HepG2 (cell line): ENCODE measurements around the gene VCP. TPM values are rescaled to one million over a fixed set of nuclear protein-coding genes. Genes with fewer than 3 reads are reported as not detected.

Source experiments
- ATAC-seq: fragments of 200-7000 bp; cut with Tn5 transposase; 3 replicates; pipeline ENCODE4 v1.9.1; 2020; ENCODE audit warnings: mild to moderate bottlenecking, moderate library complexity
- BruUV-seq: library from RNA; stranded (reverse); fragments of 400-500 nt; replicated peaks from 2 replicates; lab custom pipeline; 2021; lab: Mats Ljungman, UMichigan
- CTCF ChIA-PET: fragments of 300-600 bp; formaldehyde crosslinking; extraction: SDS; loops from one replicate; lab custom pipeline; 2021; ENCODE audit warnings: low total read pairs, inconsistent platforms, low intra/inter-chr PET ratio; lab: Yijun Ruan, JAX
- POLR2A ChIA-PET: fragments of 350-600 bp; sonication (Branson Sonifier 250); formaldehyde crosslinking; loops from one replicate; lab custom pipeline; 2020; ENCODE audit warnings: antibody characterized with exemption, inconsistent platforms; lab: Yijun Ruan, JAX
- DNase-seq: peaks from one replicate; pipeline ENCODE4 v3.0.0-alpha.2; 2015; ENCODE audit warnings: low spot score
- FAIRE-seq: peaks from 3 replicates; lab custom pipeline; 2011; peaks lifted over from hg19 to GRCh38; lab: Jason Lieb, UNC
- H2AFZ ChIP-seq: one replicate; pipeline ENCODE4 v1.6.1; 2011; ENCODE audit warnings: low read length, inconsistent platforms
- H3K27ac ChIP-seq: fragments of 300-600 bp; 3 replicates; pipeline ENCODE4 v1.8.0; 2011; ENCODE audit warnings: mixed run types, mild to moderate bottlenecking, mixed read lengths, low read length, inconsistent platforms; ENCODE audit not compliant: insufficient read depth; ENCODE audit errors: extremely low read length
- H3K27me3 ChIP-seq, 2 experiments: fragments of 200-600 bp in 1 of 2; 2 replicates in 1 of 2; 3 replicates in 1 of 2; pipeline versions ENCODE4 v1.6.0 to v1.8.0; 2011; ENCODE audit warnings: low read length in 2 of 2, mild to moderate bottlenecking in 2 of 2, moderate library complexity in 2 of 2, inconsistent platforms in 1 of 2; ENCODE audit not compliant: insufficient read depth in 2 of 2, control insufficient read depth in 1 of 2
- H3K36me3 ChIP-seq, 2 experiments: fragments of 200-600 bp in 1 of 2; replicated peaks in 1 of 2; 2 replicates in 1 of 2; 3 replicates in 1 of 2; pipeline versions ENCODE4 v1.5.1 to v1.8.0; 2011; ENCODE audit warnings: low read length in 2 of 2, inconsistent platforms in 1 of 2; ENCODE audit not compliant: insufficient read depth in 2 of 2, control insufficient read depth in 1 of 2
- H3K4me1 ChIP-seq: 2 replicates; pipeline ENCODE4 v1.5.1; 2012; ENCODE audit warnings: low read length, inconsistent platforms; ENCODE audit not compliant: insufficient read depth
- H3K4me2 ChIP-seq: 2 replicates; pipeline ENCODE4 v1.6.0; 2011; ENCODE audit warnings: low read depth, low read length, inconsistent platforms
- H3K4me3 ChIP-seq, 3 experiments: fragments of 200-600 bp in 1 of 3; sonication (generic), shearing (Covaris generic) in 1 of 3; replicated peaks in 1 of 3; 2 replicates each; pipeline ENCODE4 v1.5.1; 2011 to 2016; ENCODE audit warnings: low read length in 3 of 3, inconsistent platforms in 2 of 3, low read depth in 2 of 3, mild to moderate bottlenecking in 2 of 3, control low read depth in 1 of 3, mixed read lengths in 1 of 3; ENCODE audit not compliant: insufficient read depth in 1 of 3
- H3K79me2 ChIP-seq: one replicate; pipeline ENCODE4 v1.6.1; 2011; ENCODE audit warnings: low read length, inconsistent platforms; ENCODE audit not compliant: insufficient read depth
- H3K9ac ChIP-seq: 2 replicates; pipeline ENCODE4 v1.6.0; 2011; ENCODE audit warnings: mild to moderate bottlenecking, low read depth, low read length, inconsistent platforms; ENCODE audit not compliant: insufficient read depth
- H3K9me3 ChIP-seq: 2 replicates; pipeline ENCODE4 v1.5.1; 2012; ENCODE audit warnings: mild to moderate bottlenecking, low read length
- H4K20me1 ChIP-seq: 2 replicates; pipeline ENCODE4 v1.6.0; 2011; ENCODE audit warnings: inconsistent platforms, mild to moderate bottlenecking, low read length, moderate library complexity; ENCODE audit not compliant: insufficient read depth
- ATF7-NPFF ChIP-seq: sonication (generic); formaldehyde crosslinking; IDR thresholded peaks from 2 replicates; pipeline ENCODE4 v1.8.1; 2023; ENCODE audit warnings: mild to moderate bottlenecking, low read depth, missing genetic modification reagents, moderate library complexity
- CHD4 ChIP-seq: fragments of 200-600 bp; sonication (generic); IDR thresholded peaks from 2 replicates; pipeline ENCODE4 v1.7.0; 2017; ENCODE audit warnings: mild to moderate bottlenecking, low read length, borderline replicate concordance
- HNRNPL ChIP-seq: fragments of 200-400 bp; formaldehyde crosslinking; IDR thresholded peaks from 2 replicates; pipeline ENCODE4 v1.6.1; 2017; ENCODE audit warnings: mild to moderate bottlenecking, low read depth, low read length
- JUND ChIP-seq: sonication (generic); formaldehyde crosslinking; IDR thresholded peaks from 2 replicates; pipeline ENCODE4 v1.8.0; 2022; ENCODE audit warnings: mild to moderate bottlenecking, missing genetic modification reagents
- MAF1 ChIP-seq: sonication (generic); formaldehyde crosslinking; IDR thresholded peaks from 2 replicates; pipeline ENCODE4 v1.5.0; 2020; ENCODE audit warnings: missing genetic modification reagents, borderline replicate concordance
- NFATC3 ChIP-seq: sonication (generic); formaldehyde crosslinking; IDR thresholded peaks from 2 replicates; pipeline ENCODE4 v1.5.1; 2020; ENCODE audit warnings: mild to moderate bottlenecking, missing genetic modification reagents
- NR2C2 ChIP-seq: sonication (generic); formaldehyde crosslinking; IDR thresholded peaks from 2 replicates; pipeline ENCODE4 v1.4.0; 2020; ENCODE audit warnings: missing genetic modification reagents, mild to moderate bottlenecking, moderate library complexity, borderline replicate concordance
- PTBP1 ChIP-seq: fragments of 200-400 bp; formaldehyde crosslinking; IDR thresholded peaks from 2 replicates; pipeline ENCODE4 v1.6.1; 2018; ENCODE audit warnings: low read length, low read depth; ENCODE audit not compliant: poor library complexity, severe bottlenecking
- ZNF33B ChIP-seq: sonication (generic); formaldehyde crosslinking; IDR thresholded peaks from 2 replicates; pipeline ENCODE4 v1.5.1; 2020; ENCODE audit warnings: mild to moderate bottlenecking, missing genetic modification reagents
- ZNF367 ChIP-seq: sonication (generic); formaldehyde crosslinking; IDR thresholded peaks from 2 replicates; pipeline ENCODE4 v1.4.0; 2020; ENCODE audit warnings: missing genetic modification reagents, borderline replicate concordance
- ZNF430 ChIP-seq: sonication (generic); formaldehyde crosslinking; IDR thresholded peaks from 2 replicates; pipeline ENCODE4 v1.9.0; 2021; ENCODE audit warnings: mild to moderate bottlenecking, missing genetic modification reagents
- ZNF496 ChIP-seq: sonication (generic); formaldehyde crosslinking; IDR thresholded peaks from 2 replicates; pipeline ENCODE4 v1.8.1; 2023; ENCODE audit warnings: mild to moderate bottlenecking, moderate library complexity, missing genetic modification reagents; ENCODE audit not compliant: insufficient replicate concordance
- ZNF776 ChIP-seq: sonication (generic); formaldehyde crosslinking; IDR thresholded peaks from 2 replicates; pipeline ENCODE4 v1.4.0; 2020; ENCODE audit warnings: mild to moderate bottlenecking, missing genetic modification reagents
- WGBS: methylation state at CpG from one replicate; pipeline ENCODE4 v1.1.6; 2017; ENCODE audit warnings: low lambda C conversion rate; 5-methylcytosine and 5-hydroxymethylcytosine counted together
- in situ Hi-C: cut with HindIII; loops from 2 replicates; pipeline ENCODE4 v1.10.0; 2017; ENCODE audit warnings: low pct_unique_long_range_greater_than_20kb; ENCODE audit not compliant: extremely low pct_ligation_motif_present
- intact Hi-C: fragments of 100-400 bp; cut with micrococcal nuclease; formaldehyde crosslinking; loops from one replicate; pipeline ENCODE4 v1.10.0; 2022; ENCODE audit not compliant: unreplicated experiment
- polyA plus RNA-seq, 8 experiments: library from polyadenylated mRNA; depleted of rRNA in 3 of 8; stranded (reverse) in 7 of 8; unstranded in 1 of 8; fragments of >200 nt; fragmentation: Illumina TruSeq in 4 of 8; extraction: Trizol in 4 of 8; gene quantifications; 2 replicates each; pipeline versions ENCODE4 v1.2.1 to v1.2.3, GENCODE V29; 2011 to 2016; ENCODE audit warnings: low read depth in 4 of 8, missing spikeins in 1 of 8, mixed read lengths in 1 of 8; ENCODE audit not compliant: insufficient read depth in 1 of 8
- total RNA-seq, 5 experiments: library from RNA; depleted of rRNA; stranded (reverse); fragments of >200 nt; fragmentation: Illumina TruSeq; extraction: Trizol; gene quantifications; 2 replicates each; pipeline ENCODE4 v1.2.3, GENCODE V29; 2016; ENCODE audit warnings: low read depth in 1 of 5
- TF ChIP-seq, protein P1 (sequence below): sonication (generic); formaldehyde crosslinking; IDR thresholded peaks from 2 replicates; pipeline ENCODE4 v1.5.1; 2020; ENCODE audit warnings: mild to moderate bottlenecking, missing genetic modification reagents, borderline replicate concordance
- TF ChIP-seq, protein P2 (sequence below): sonication (generic); formaldehyde crosslinking; IDR thresholded peaks from 2 replicates; pipeline ENCODE4 v1.4.0; 2020; ENCODE audit warnings: missing genetic modification reagents
- TF ChIP-seq, protein P3 (sequence below): sonication (generic); formaldehyde crosslinking; IDR thresholded peaks from 2 replicates; pipeline ENCODE4 v1.4.0; 2020; ENCODE audit warnings: low read depth, mild to moderate bottlenecking, missing genetic modification reagents

VCP gene
- total and polyA plus RNA-seq, 2 of the 13 experiments (the other 11 are each of a cell fraction or from before 2014, with no cell fraction given) = 143 to 391 TPM

DNA sequence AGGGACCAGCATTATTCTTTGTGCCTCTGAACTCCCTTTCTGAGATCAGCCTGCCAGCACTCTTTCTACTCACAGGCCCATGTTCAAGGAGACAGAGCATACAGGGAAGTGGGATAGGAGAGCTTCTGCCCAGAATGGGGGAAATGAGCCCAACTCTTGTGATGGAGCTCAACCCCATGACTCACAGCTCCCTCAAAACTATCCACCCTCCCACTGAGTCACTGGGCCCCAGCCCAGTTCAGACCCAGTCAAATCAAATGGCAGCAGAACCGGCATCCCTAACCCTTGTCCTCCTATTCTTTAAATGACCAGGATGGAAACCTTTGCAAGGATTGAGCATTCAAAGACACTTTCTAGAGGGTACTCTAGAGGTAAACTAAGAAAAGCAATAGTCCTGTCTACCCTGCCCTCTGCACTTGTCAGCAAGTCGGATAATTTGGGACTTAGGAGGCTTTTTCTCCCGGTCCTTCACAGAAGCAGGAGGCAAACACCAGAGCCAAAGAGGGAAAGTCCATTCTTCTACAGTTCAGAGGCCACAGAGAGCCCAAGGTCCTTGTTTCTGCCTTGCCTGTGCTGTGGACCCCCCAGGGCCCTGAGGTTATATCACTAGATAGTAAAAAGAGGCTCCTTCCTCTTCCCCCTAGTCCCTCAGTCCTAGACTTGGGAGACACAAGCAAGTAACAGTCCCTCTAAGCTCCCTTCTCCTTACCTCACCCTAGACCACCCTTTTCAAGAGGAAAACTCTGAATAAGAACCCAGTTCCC is 40.0 kb upstream of the VCP start:
- peak overlapping the region in 1 of 3 experiments; percentile 53; a peak in 1 of 6 replicates for H3K4me3 ChIP-seq
- H3K27ac ChIP-seq = no peak overlapping the region
- POLR2A ChIA-PET = interaction anchor here (0.8 to 2.5 kb wide), 6 partner anchors 10 to 145 kb away, joined by 3 to 17 read pairs (median 7); partner anchors contain the start of genes FANCG, PIGO, STOML2 and UNC13B
- peak overlapping the region; percentile 78 for H3K4me2 ChIP-seq
- ATAC-seq (no peak), FAIRE-seq (no peak), DNase-seq (no peak)
- no peaks in the 10 kb centered on the region for H4K20me1 ChIP-seq
- no peaks in the 10 kb centered on the region for H3K36me3 ChIP-seq
- CTCF ChIA-PET = no interaction called here
- 0 out of 2 replicates have a peak overlapping the region, but pooled peaks have one; percentile 16 for H3K9ac ChIP-seq
- TF ChIP-seq MAF1 (CRISPR knock-in tag) (no peak), JUND (no peak), ATF7-NPFF (CRISPR knock-in tag) (no peak), PTBP1 (no peak), ZNF33B (no peak), NR2C2 (CRISPR knock-in tag) (no peak), ZNF367 (CRISPR knock-in tag) (no peak), ZNF776 (CRISPR knock-in tag) (no peak), ZNF430 (CRISPR knock-in tag) (no peak), HNRNPL (no peak), NFATC3 (CRISPR knock-in tag) (no peak), CHD4 (no peak), ZNF496 (CRISPR knock-in tag) (no peak)
- TF ChIP-seq, protein P1, sequence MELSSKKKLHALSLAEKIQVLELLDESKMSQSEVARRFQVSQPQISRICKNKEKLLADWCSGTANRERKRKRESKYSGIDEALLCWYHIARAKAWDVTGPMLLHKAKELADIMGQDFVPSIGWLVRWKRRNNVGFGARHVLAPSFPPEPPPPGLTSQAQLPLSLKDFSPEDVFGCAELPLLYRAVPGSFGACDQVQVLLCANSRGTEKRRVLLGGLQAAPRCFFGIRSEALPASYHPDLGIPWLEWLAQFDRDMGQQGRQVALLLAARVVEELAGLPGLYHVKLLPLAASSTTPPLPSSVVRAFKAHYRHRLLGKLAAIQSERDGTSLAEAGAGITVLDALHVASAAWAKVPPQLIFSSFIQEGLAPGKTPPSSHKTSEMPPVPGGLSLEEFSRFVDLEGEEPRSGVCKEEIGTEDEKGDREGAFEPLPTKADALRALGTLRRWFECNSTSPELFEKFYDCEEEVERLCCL = no peak
- TF ChIP-seq, protein P2, sequence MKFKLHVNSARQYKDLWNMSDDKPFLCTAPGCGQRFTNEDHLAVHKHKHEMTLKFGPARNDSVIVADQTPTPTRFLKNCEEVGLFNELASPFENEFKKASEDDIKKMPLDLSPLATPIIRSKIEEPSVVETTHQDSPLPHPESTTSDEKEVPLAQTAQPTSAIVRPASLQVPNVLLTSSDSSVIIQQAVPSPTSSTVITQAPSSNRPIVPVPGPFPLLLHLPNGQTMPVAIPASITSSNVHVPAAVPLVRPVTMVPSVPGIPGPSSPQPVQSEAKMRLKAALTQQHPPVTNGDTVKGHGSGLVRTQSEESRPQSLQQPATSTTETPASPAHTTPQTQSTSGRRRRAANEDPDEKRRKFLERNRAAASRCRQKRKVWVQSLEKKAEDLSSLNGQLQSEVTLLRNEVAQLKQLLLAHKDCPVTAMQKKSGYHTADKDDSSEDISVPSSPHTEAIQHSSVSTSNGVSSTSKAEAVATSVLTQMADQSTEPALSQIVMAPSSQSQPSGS (CRISPR knock-in tag) = no peak
- TF ChIP-seq, protein P3, sequence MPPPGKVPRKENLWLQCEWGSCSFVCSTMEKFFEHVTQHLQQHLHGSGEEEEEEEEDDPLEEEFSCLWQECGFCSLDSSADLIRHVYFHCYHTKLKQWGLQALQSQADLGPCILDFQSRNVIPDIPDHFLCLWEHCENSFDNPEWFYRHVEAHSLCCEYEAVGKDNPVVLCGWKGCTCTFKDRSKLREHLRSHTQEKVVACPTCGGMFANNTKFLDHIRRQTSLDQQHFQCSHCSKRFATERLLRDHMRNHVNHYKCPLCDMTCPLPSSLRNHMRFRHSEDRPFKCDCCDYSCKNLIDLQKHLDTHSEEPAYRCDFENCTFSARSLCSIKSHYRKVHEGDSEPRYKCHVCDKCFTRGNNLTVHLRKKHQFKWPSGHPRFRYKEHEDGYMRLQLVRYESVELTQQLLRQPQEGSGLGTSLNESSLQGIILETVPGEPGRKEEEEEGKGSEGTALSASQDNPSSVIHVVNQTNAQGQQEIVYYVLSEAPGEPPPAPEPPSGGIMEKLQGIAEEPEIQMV (CRISPR knock-in tag) = no peak
- TF ChIP-seq, all 625 proteins: peak for 0
- BruUV-seq = no TSS peak
- 29% methylated on average over 2 of the region's 3 CpGs for WGBS
- peak overlapping the region; percentile 2 for H2AFZ ChIP-seq
- no peaks in the 10 kb centered on the region; a peak in 1 of 5 replicates for H3K27me3 ChIP-seq
- peaks cover 48% of the 10 kb centered on the region for H3K4me1 ChIP-seq
- no peaks in the 10 kb centered on the region for H3K79me2 ChIP-seq
- intact Hi-C loops = no loop called here
- in situ Hi-C loops = loop anchor here (10.0 kb wide), 1 partner anchor 542 kb away; the partner anchor contains the start of genes CCDC107, RMRP and SIT1
- no peaks in the 10 kb centered on the region for H3K9me3 ChIP-seq
